Keratinocyte (primary cell): Measurements from ENCODE around the gene SLC41A3.

Experiments
- EZH2 ChIP-seq: IDR thresholded peaks from one replicate; pipeline ENCODE4 v1.6.1; 2012; ENCODE audit warnings: inconsistent platforms, mild to moderate bottlenecking, low read length, moderate library complexity
- TF ChIP-seq, protein P1 (sequence below), 3 experiments: IDR thresholded peaks in 1 of 3; conservative IDR thresholded peaks in 1 of 3; optimal IDR thresholded peaks in 1 of 3; 2 replicates in 2 of 3; 3 replicates in 1 of 3; pipeline versions ENCODE3 to v1.5.1; 2011; ENCODE audit warnings: low read length in 3 of 3, mild to moderate bottlenecking in 3 of 3, moderate library complexity in 2 of 3, control low read depth in 1 of 3, inconsistent platforms in 1 of 3; ENCODE audit not compliant: insufficient read depth in 2 of 3; ENCODE audit errors: extremely low read depth in 1 of 3

GRCh38 chr3:126025116-126025729 is 58.7 kb downstream of the SLC41A3 start:
- TF ChIP-seq, protein P1, sequence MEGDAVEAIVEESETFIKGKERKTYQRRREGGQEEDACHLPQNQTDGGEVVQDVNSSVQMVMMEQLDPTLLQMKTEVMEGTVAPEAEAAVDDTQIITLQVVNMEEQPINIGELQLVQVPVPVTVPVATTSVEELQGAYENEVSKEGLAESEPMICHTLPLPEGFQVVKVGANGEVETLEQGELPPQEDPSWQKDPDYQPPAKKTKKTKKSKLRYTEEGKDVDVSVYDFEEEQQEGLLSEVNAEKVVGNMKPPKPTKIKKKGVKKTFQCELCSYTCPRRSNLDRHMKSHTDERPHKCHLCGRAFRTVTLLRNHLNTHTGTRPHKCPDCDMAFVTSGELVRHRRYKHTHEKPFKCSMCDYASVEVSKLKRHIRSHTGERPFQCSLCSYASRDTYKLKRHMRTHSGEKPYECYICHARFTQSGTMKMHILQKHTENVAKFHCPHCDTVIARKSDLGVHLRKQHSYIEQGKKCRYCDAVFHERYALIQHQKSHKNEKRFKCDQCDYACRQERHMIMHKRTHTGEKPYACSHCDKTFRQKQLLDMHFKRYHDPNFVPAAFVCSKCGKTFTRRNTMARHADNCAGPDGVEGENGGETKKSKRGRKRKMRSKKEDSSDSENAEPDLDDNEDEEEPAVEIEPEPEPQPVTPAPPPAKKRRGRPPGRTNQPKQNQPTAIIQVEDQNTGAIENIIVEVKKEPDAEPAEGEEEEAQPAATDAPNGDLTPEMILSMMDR (optimal IDR thresholded peaks at IDR 0.05 in 1 of 3, IDR thresholded peaks at IDR 0.05 in 1 of 3, conservative IDR thresholded peaks at IDR 0.05 in 1 of 3; ENCODE audit: extremely low read depth in 1 of 3, insufficient read depth in 2 of 3, low read length in 3 of 3), result no peak
- TF ChIP-seq EZH2, result no peak
